HepG2 (cell line): ENCODE measurements around the gene SLC17A3. TPM values are rescaled to one million over a fixed set of nuclear protein-coding genes. Genes with fewer than 3 reads are reported as not detected.

ENCODE experiments used
- AGO2 ChIP-seq: fragments of 200-400 bp; formaldehyde crosslinking; optimal IDR thresholded peaks from 2 replicates; pipeline ENCODE3; 2017; ENCODE audit warnings: mild to moderate bottlenecking, low read depth, low read length, moderate library complexity
- FOXC1 ChIP-seq: sonication (generic); formaldehyde crosslinking; IDR thresholded peaks from 2 replicates; pipeline ENCODE4 v1.8.0; 2022; ENCODE audit warnings: mild to moderate bottlenecking, missing genetic modification reagents, borderline replicate concordance
- HOMEZ ChIP-seq: IDR thresholded peaks from 2 replicates; pipeline ENCODE4 v1.6.1; 2016; ENCODE audit warnings: low read depth
- JUN ChIP-seq: sonication (generic); formaldehyde crosslinking; IDR thresholded peaks from 2 replicates; pipeline ENCODE4 v1.4.0; 2020; ENCODE audit warnings: mild to moderate bottlenecking, missing genetic modification reagents
- KDM3A ChIP-seq: IDR thresholded peaks from 2 replicates; pipeline ENCODE4 v1.6.1; 2018; ENCODE audit warnings: low read depth, missing compliant biosample characterization
- KLF11 ChIP-seq: IDR thresholded peaks from 2 replicates; pipeline ENCODE4 v1.6.1; 2016; ENCODE audit warnings: missing compliant biosample characterization
- MXI1 ChIP-seq: IDR thresholded peaks from 3 replicates; pipeline ENCODE4 v1.6.1; 2012; ENCODE audit warnings: low read depth, low read length, inconsistent platforms, borderline replicate concordance
- PRDM4 ChIP-seq: sonication (generic); formaldehyde crosslinking; IDR thresholded peaks from 2 replicates; pipeline ENCODE4 v1.9.0; 2021; ENCODE audit warnings: missing genetic modification reagents, borderline replicate concordance
- SRF ChIP-seq: IDR thresholded peaks from 2 replicates; pipeline ENCODE4 v1.6.1; 2011; ENCODE audit warnings: mild to moderate bottlenecking, low read depth, low read length, moderate library complexity
- THAP11 ChIP-seq: IDR thresholded peaks from 2 replicates; pipeline ENCODE4 v1.6.1; 2016; ENCODE audit warnings: missing biosample characterization, missing genetic modification reagents
- YEATS2 ChIP-seq: sonication (generic); formaldehyde crosslinking; IDR thresholded peaks from 2 replicates; pipeline ENCODE4 v1.4.0; 2020; ENCODE audit warnings: missing genetic modification reagents, borderline replicate concordance
- ZFP82 ChIP-seq: sonication (generic); formaldehyde crosslinking; IDR thresholded peaks from 2 replicates; pipeline ENCODE4 v1.5.1; 2020; ENCODE audit warnings: mild to moderate bottlenecking, missing genetic modification reagents, borderline replicate concordance
- ZNF207 ChIP-seq: fragments of 450-650 bp; IDR thresholded peaks from 2 replicates; pipeline ENCODE4 v1.6.1; 2016; ENCODE audit warnings: antibody characterized with exemption, borderline replicate concordance
- ZNF24 ChIP-seq: fragments of 450-650 bp; IDR thresholded peaks from 2 replicates; pipeline ENCODE4 v1.6.1; 2017; ENCODE audit warnings: antibody characterized with exemption, mild to moderate bottlenecking
- ZNF296 ChIP-seq: sonication (generic); formaldehyde crosslinking; conservative IDR thresholded peaks from 2 replicates; pipeline ENCODE4 v1.5.0; 2020; ENCODE audit warnings: mild to moderate bottlenecking, missing genetic modification reagents
- ZNF446 ChIP-seq: sonication (generic); formaldehyde crosslinking; IDR thresholded peaks from 2 replicates; pipeline ENCODE4 v1.5.0; 2020; ENCODE audit warnings: mild to moderate bottlenecking, missing genetic modification reagents
- ZNF512 ChIP-seq: sonication (generic); formaldehyde crosslinking; IDR thresholded peaks from 2 replicates; pipeline ENCODE4 v1.4.0; 2020; ENCODE audit warnings: mild to moderate bottlenecking, missing genetic modification reagents
- ZNF800 ChIP-seq: sonication (generic); formaldehyde crosslinking; IDR thresholded peaks from 2 replicates; pipeline ENCODE4 v1.4.0; 2020; ENCODE audit warnings: missing genetic modification reagents
- ZNF878 ChIP-seq: sonication (generic); formaldehyde crosslinking; IDR thresholded peaks from 2 replicates; pipeline ENCODE4 v1.8.1; 2023; ENCODE audit warnings: mild to moderate bottlenecking, missing genetic modification reagents, moderate library complexity
- ZUFSP ChIP-seq: sonication (generic); formaldehyde crosslinking; IDR thresholded peaks from 2 replicates; pipeline ENCODE4 v1.9.0; 2021; ENCODE audit warnings: missing genetic modification reagents, mild to moderate bottlenecking, borderline replicate concordance
- polyA plus RNA-seq, 8 experiments: library from polyadenylated mRNA; depleted of rRNA in 3 of 8; stranded (reverse) in 7 of 8; unstranded in 1 of 8; fragments of >200 nt; fragmentation: Illumina TruSeq in 4 of 8; extraction: Trizol in 4 of 8; gene quantifications; 2 replicates each; pipeline versions ENCODE4 v1.2.1 to v1.2.3, GENCODE V29; 2011 to 2016; ENCODE audit warnings: low read depth in 4 of 8, missing spikeins in 1 of 8, mixed read lengths in 1 of 8; ENCODE audit not compliant: insufficient read depth in 1 of 8
- total RNA-seq, 5 experiments: library from RNA; depleted of rRNA; stranded (reverse); fragments of >200 nt; fragmentation: Illumina TruSeq; extraction: Trizol; gene quantifications; 2 replicates each; pipeline ENCODE4 v1.2.3, GENCODE V29; 2016; ENCODE audit warnings: low read depth in 1 of 5

The SLC17A3 gene
- total and polyA plus RNA-seq, 2 of the 13 experiments (the other 11 are each of a cell fraction or from before 2014, with no cell fraction given), result 0.09 to 0.11 TPM

GRCh38 chr6:25835442-25836283 lies 38.4 kb downstream of the SLC17A3 start (continued):
- TF ChIP-seq ZNF446 (CRISPR knock-in tag) (no peak), PRDM4 (CRISPR knock-in tag) (no peak), FOXC1 (CRISPR knock-in tag) (no peak), THAP11 (CRISPR knock-in tag) (no peak), JUN (CRISPR knock-in tag) (0 out of 2 replicates have a peak, but pooled peaks have one; percentile 39), HOMEZ (0 out of 2 replicates have a peak, but pooled peaks have one; percentile 33), ZNF800 (CRISPR knock-in tag) (no peak), ZNF24 (no peak), MXI1 (no peak), ZFP82 (CRISPR knock-in tag) (no peak), ZNF207 (no peak), ZUFSP (CRISPR knock-in tag) (no peak), ZNF878 (no peak), ZNF296 (no peak), SRF (no peak), ZNF512 (CRISPR knock-in tag) (peak; percentile 73; the same call in 1 of the 2 replicates), KDM3A (CRISPR knock-in tag) (no peak), KLF11 (CRISPR knock-in tag) (no peak), AGO2 (no peak), YEATS2 (CRISPR knock-in tag) (no peak)
